SK-N-SH treated with all-trans-retinoic acid at 6 μM for 48 hours (cell line): ENCODE measurements around the gene CDH20.

Experiments
- ATAC-seq: fragments of 200-7000 bp; cut with Tn5 transposase; 3 replicates; pipeline ENCODE4 v1.9.1; 2020; ENCODE audit warnings: mild to moderate bottlenecking, moderate library complexity
- ARNTL ChIP-seq: fragments of 450-650 bp; formaldehyde crosslinking; IDR thresholded peaks from 2 replicates; pipeline ENCODE4 v1.5.0; 2020; ENCODE audit warnings: low read depth, mild to moderate bottlenecking, moderate library complexity, borderline replicate concordance
- CREB5 ChIP-seq: fragments of 250-450 bp; sonication (Bioruptor Pico); IDR thresholded peaks from 2 replicates; pipeline ENCODE4 v1.5.1; 2020; ENCODE audit warnings: low read depth, mild to moderate bottlenecking, moderate library complexity
- CSRNP3 ChIP-seq: fragments of 250-450 bp; sonication (Bioruptor Pico); IDR thresholded peaks from 2 replicates; pipeline ENCODE4 v1.5.1; 2021; ENCODE audit warnings: mild to moderate bottlenecking, moderate library complexity
- GLIS3 ChIP-seq: fragments of 250-450 bp; sonication (Bioruptor Pico); IDR thresholded peaks from 2 replicates; pipeline ENCODE4 v1.5.0; 2020; ENCODE audit warnings: mild to moderate bottlenecking, moderate library complexity
- ISL1 ChIP-seq: fragments of 250-450 bp; sonication (Bioruptor Pico); IDR thresholded peaks from 2 replicates; pipeline ENCODE4 v2.1.2; 2022; ENCODE audit warnings: mild to moderate bottlenecking, moderate library complexity
- OSR1 ChIP-seq: fragments of 250-450 bp; sonication (Bioruptor Pico); IDR thresholded peaks from 2 replicates; pipeline ENCODE4 v1.8.0; 2022; ENCODE audit warnings: moderate library complexity, mild to moderate bottlenecking, inconsistent platforms
- PPARA ChIP-seq: fragments of 250-450 bp; sonication (Bioruptor Pico); IDR thresholded peaks from 2 replicates; pipeline ENCODE4 v1.5.0; 2020; ENCODE audit warnings: mild to moderate bottlenecking, borderline replicate concordance
- RARB ChIP-seq: fragments of 250-450 bp; sonication (Bioruptor Pico); IDR thresholded peaks from 2 replicates; pipeline ENCODE4 v1.8.0; 2021; ENCODE audit warnings: mild to moderate bottlenecking, moderate library complexity
- SNAI2 ChIP-seq: fragments of 250-450 bp; sonication (Bioruptor Pico); IDR thresholded peaks from 2 replicates; pipeline ENCODE4 v1.5.0; 2020; ENCODE audit warnings: mild to moderate bottlenecking, moderate library complexity
- TCF4 ChIP-seq: fragments of 250-450 bp; sonication (Bioruptor Pico); IDR thresholded peaks from 2 replicates; pipeline ENCODE4 v1.8.0; 2021; ENCODE audit warnings: mild to moderate bottlenecking, moderate library complexity, borderline replicate concordance
- TOX ChIP-seq: fragments of 250-450 bp; sonication (Bioruptor Pico); IDR thresholded peaks from 2 replicates; pipeline ENCODE4 v1.8.0; 2021; ENCODE audit warnings: mild to moderate bottlenecking, moderate library complexity, borderline replicate concordance
- TSHZ2 ChIP-seq: fragments of 250-450 bp; sonication (Bioruptor Pico); IDR thresholded peaks from 2 replicates; pipeline ENCODE4 v1.5.0; 2020; ENCODE audit warnings: mild to moderate bottlenecking, moderate library complexity
- ZC3H10 ChIP-seq: fragments of 250-450 bp; sonication (Bioruptor Pico); IDR thresholded peaks from 2 replicates; pipeline ENCODE4 v1.5.1; 2021; ENCODE audit warnings: mild to moderate bottlenecking, moderate library complexity
- ZFP3 ChIP-seq: fragments of 250-450 bp; sonication (Bioruptor Pico); IDR thresholded peaks from 2 replicates; pipeline ENCODE4 v1.5.0; 2020; ENCODE audit warnings: mild to moderate bottlenecking, moderate library complexity
- ZFP30 ChIP-seq: fragments of 450-650 bp; formaldehyde crosslinking; IDR thresholded peaks from 2 replicates; pipeline ENCODE4 v1.5.0; 2022; ENCODE audit warnings: mild to moderate bottlenecking, moderate library complexity
- ZNF565 ChIP-seq: fragments of 450-650 bp; formaldehyde crosslinking; conservative IDR thresholded peaks from 2 replicates; pipeline ENCODE4 v1.5.0; 2020; ENCODE audit warnings: low read depth, mild to moderate bottlenecking, moderate library complexity
- ZNF8 ChIP-seq: fragments of 450-650 bp; formaldehyde crosslinking; IDR thresholded peaks from 2 replicates; pipeline ENCODE4 v1.5.0; 2020; ENCODE audit warnings: mild to moderate bottlenecking, moderate library complexity
- TF ChIP-seq, protein P1 (sequence below): fragments of 250-450 bp; sonication (Bioruptor Pico); IDR thresholded peaks from 2 replicates; pipeline ENCODE4 v1.8.0; 2021; ENCODE audit warnings: low read depth, mild to moderate bottlenecking, moderate library complexity, borderline replicate concordance

Gene CDH20

GRCh38 chr18:61413396-61413795 is 80.2 kb downstream of the CDH20 start:
- TF ChIP-seq TCF4, result no peak
- no peak for TF ChIP-seq PPARA (CRISPR knock-in tag)
- no peak for TF ChIP-seq ZNF565 (CRISPR knock-in tag)
- TF ChIP-seq ZC3H10 (CRISPR knock-in tag), result no peak
- no peak for TF ChIP-seq ZFP30 (CRISPR knock-in tag)
- TF ChIP-seq CSRNP3 (CRISPR knock-in tag), result no peak
- TF ChIP-seq, protein P1, sequence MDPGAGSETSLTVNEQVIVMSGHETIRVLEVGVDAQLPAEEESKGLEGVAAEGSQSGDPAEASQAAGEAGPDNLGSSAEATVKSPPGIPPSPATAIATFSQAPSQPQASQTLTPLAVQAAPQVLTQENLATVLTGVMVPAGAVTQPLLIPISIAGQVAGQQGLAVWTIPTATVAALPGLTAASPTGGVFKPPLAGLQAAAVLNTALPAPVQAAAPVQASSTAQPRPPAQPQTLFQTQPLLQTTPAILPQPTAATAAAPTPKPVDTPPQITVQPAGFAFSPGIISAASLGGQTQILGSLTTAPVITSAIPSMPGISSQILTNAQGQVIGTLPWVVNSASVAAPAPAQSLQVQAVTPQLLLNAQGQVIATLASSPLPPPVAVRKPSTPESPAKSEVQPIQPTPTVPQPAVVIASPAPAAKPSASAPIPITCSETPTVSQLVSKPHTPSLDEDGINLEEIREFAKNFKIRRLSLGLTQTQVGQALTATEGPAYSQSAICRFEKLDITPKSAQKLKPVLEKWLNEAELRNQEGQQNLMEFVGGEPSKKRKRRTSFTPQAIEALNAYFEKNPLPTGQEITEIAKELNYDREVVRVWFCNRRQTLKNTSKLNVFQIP, result no peak
- ATAC-seq, result no peak

- TF ChIP-seq ARNTL (CRISPR knock-in tag) (no peak), GLIS3 (CRISPR knock-in tag) (no peak), TOX (CRISPR knock-in tag) (no peak), ZC3H10 (CRISPR knock-in tag) (no peak), CSRNP3 (CRISPR knock-in tag) (no peak), ZFP30 (CRISPR knock-in tag) (no peak), PPARA (CRISPR knock-in tag) (no peak), RARB (CRISPR knock-in tag) (no peak), CREB5 (CRISPR knock-in tag) (no peak), ISL1 (CRISPR knock-in tag) (no peak), TSHZ2 (CRISPR knock-in tag) (no peak), SNAI2 (CRISPR knock-in tag) (no peak), ZFP3 (no peak), OSR1 (CRISPR knock-in tag) (no peak)
These were observed 80.9 kb downstream of the CDH20 start for GRCh38 chr18:61414086-61414485.

DNA sequence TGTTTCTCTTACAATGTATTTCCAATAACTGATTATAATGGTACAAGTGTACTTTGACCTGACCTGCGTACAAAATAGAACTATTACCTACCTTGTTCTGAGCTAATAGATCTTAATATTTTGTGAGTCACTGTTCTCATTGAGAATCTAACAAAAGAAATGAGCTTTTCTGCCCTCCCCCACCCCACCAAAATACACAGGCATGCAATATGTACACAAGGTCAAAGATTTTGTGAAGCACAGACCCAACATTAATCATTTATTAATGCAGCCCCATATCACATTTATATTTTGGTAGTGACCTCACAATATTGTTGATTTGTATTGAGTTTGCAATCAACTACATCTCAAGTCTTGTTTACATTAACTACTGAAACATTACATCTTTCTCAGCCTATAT is 86.5 kb downstream of the CDH20 start:
- no peak for ATAC-seq
- no peak for TF ChIP-seq ZC3H10 (CRISPR knock-in tag)
- no peak for TF ChIP-seq ISL1 (CRISPR knock-in tag)
- TF ChIP-seq, protein P1, result no peak
- no peak for TF ChIP-seq ZFP3
- no peak for TF ChIP-seq TOX (CRISPR knock-in tag)
- TF ChIP-seq ARNTL (CRISPR knock-in tag), result no peak
- TF ChIP-seq PPARA (CRISPR knock-in tag), result no peak
- TF ChIP-seq ZNF8, result no peak
- TF ChIP-seq RARB (CRISPR knock-in tag), result no peak
- TF ChIP-seq ZNF565 (CRISPR knock-in tag), result no peak

More at GRCh38 chr18:61414086-61414485, 80.9 kb downstream of the CDH20 start:
- ATAC-seq, result no peak
